SKM-1 (cell line): Measurements from ENCODE around the gene LGR4.

Source experiments
- DNase-seq: peaks from one replicate; lab custom pipeline; 2025; ENCODE audit not compliant: unreplicated experiment; lab: John Stamatoyannopoulos, UW

LGR4 gene

DNA sequence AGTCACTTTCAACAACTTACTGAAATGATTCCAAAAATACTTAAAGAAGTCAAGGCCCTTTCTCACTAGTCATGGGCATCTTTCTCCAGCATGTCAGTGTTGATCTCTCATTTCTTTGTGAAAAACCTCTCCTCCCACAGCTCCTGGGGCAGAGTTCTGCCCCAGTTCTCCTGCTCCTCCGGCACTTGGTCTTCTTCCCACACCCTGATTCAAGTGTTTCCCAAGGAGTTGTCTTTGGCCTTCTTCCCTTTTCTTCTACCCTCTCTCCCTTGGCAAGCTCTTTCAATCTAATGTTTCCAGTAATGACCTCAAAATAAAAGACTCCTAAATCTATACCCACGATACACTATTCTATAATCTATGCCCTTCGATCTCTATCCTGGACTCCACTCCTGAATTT is 67.5 kb downstream of the LGR4 start:
- DNase-seq = no peak

DNA sequence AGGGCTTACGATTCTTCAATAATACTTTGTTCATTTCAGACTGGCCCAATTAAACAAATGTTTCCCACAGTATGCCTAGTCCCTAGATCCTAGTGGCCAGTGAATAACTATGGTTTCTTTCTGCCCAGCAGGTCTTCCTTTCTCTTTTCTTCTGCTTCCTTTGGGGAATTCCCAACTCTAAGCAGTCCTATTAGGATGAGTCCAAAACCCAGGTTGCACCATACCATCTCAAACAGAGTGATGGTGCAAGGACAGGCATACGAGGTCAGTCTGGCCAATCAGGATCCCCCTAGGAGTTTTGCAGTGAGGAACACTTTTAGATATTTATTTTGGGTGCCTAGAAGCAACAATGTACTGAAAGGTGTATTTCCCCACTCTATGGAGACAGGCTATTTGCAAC is 68.2 kb downstream of the LGR4 start:
- no peak for DNase-seq

DNA sequence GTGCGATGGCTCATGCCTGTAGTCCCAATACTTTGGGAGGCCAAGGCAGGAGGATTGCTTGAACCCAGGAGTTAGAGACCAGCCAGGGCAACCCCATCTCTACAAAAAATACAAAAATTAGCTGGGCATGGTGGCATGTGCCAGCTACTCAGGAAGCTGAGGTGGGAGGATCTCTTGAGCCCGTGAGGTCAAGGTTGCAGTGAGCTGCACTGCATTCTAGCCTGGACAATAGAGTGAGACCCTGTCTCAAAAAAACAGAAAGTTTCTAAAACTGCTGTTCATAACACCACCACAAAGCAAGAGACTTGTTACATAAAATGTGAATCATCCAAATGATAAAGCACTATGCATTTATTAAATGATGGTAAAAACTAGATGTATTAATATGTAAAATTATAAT is 69.4 kb downstream of the LGR4 start:
- no peak for DNase-seq

DNA sequence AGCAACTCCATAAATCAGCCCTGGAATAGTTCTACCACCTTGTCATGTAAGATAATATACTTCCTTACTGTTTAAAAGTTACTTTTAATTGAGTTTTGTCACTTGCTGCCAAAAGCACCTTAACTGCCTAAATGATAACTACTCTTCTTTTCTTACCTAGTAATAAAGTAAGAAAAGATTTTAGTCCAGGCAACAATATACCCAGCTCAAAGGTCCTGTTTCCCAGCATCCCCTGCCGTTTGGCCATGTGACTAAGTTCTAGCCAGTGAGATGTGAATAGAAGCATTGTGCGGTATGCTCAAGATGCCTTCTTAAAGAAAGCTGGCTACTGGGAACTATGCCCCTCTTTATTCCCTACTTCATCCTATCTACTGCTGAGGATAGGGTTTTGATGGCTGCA is 70.1 kb downstream of the LGR4 start:
- DNase-seq = no peak

- no peak for DNase-seq
Measured at GRCh38 chr11:27401833-27402316, 70.7 kb downstream of the LGR4 start.

DNA sequence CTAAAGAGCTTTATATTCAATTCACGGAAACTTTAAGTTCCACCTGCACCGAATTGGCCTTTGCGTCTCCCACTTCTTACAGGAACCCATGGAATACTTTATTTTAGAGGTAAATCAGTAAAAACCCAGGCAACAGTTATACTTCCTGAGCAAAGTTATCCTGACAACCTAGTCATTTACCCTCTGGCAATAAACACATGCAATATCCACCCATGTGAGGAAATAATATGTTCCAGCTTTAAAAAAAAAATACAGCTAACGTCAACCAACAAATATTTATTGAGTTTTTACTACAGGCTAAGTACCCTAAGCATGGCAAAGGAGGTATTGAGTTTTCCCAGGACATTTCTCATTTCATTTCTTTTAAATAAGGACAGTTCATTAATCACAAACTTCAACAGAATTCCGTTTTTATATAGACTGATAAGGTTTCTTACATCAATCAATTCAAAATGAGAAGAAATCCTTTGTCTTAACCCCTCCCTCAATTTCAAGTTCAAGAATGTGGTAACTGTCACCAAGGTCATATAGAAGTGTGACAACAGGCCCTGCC is 71.2 kb downstream of the LGR4 start:
- no peak for DNase-seq

DNA sequence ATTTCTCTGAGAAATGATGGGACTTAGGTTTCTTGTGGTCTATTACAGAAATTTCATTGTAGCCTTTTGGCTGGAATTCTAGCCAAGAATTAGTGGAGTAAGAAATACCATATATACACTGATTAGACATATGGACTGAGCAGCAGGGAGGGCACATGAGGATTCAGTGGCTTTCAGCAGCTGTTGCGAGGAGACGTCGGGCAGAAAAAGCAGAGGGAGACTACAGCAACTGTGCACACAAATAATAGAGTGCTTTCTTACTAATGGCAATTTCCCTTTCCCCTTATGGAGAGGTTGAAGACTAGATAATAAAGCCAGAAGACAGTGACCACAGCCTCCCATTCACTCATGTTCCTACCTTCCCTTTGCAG is 74.2 kb downstream of the LGR4 start:
- no peak for DNase-seq

DNA sequence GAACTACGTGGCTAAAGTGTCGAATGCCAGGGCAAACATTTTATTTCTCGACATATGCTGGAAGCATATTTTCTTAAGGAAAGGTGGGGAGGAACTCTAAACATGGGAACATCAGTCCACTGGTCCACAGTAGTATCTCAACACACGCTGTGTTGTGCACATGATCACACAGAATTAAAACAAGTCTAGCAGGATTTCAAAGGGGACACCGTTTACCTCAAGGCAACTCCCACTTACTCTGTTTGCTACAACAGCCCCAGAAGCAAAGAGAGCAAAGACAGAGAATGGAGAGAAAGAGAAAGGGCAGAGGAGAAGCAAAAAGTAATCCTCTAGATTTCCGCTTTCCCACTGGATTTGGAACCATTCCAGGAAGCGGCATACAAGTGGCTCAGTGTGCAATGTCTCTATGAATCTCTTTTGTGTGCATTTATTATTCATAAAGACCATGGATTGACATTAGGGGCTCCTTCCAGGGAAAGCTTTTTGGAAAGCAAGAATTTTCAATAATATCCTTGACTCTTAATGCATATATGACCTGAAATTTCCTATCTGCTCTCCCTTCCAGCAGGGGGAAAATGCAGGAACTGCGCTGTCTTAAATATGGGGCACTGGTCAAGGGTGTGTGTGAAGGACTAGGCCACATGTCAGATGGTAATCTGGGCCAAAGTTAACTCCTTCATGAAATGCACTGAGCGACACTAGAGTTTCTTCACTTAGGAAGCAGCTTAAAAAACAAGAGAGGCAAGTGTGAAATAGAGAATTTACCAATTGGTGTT is 74.8 kb downstream of the LGR4 start:
- no peak for DNase-seq

- no peak for DNase-seq
Measured at GRCh38 chr11:27396259-27396839, 76.2 kb downstream of the LGR4 start.

GRCh38 chr11:27395556-27396258 is 76.9 kb downstream of the LGR4 start:
- no peak for DNase-seq

DNA sequence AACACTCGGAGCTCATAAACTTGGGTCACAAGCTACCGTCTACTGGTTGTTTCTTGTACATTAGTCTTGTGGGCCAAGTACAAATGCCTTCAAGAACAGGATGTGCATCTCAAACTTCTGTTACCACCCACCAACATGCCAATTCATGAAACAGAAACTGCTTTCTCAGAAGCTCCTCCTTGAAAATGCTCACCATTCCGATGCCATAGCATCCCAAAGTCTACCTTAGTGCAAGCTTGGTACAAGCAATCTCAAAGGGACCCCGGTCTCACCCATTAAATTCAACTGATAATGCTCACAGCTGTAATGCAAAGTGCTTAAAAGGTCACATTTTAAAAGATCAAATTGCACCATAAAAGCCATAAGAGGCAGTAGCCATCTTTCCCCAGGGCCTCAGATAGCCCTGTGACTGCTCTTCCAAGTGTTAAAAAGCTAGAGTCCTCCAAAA is 77.8 kb downstream of the LGR4 start:
- no peak for DNase-seq

- no peak for DNase-seq
Measured at GRCh38 chr11:27392278-27393114, 80.1 kb downstream of the LGR4 start.

DNA sequence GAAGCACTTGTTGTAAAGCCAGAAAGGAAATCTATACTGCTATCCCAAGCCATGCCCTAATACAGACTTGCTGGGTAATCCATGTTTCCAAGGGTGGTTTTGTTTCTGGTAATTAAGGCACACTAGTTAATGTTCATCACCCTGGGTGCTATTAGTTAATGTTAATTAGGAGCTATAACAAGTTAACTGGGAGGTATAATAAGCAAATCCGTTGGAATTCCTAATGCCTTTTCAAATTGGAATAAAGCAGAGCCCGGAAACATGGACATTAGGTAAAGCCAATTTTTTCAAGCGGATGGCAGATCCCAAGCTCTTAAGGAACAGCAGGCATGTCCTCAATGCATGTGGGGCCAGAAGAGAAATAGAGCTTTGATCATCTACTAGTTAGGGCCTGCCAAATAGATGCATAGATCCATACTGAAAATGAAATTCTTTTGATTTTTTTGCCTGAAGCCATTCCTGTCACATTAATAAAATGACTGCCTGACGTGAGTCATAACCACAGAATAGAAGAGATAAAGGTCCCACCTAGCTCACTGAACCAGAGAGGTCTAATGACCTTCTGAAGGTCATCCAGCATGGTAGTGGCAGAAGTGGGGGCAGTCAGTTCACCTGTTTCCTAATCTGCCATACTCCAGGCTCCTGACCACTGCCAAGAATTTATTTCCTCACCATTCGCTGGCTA is 81.1 kb downstream of the LGR4 start:
- no peak for DNase-seq

- DNase-seq = no peak
Measured at GRCh38 chr11:27390318-27391295, 82.0 kb downstream of the LGR4 start.

GRCh38 chr11:27388869-27389268 is 83.7 kb downstream of the LGR4 start:
- no peak for DNase-seq

GRCh38 chr11:27388001-27388400 is 84.6 kb downstream of the LGR4 start:
- DNase-seq = no peak

DNA sequence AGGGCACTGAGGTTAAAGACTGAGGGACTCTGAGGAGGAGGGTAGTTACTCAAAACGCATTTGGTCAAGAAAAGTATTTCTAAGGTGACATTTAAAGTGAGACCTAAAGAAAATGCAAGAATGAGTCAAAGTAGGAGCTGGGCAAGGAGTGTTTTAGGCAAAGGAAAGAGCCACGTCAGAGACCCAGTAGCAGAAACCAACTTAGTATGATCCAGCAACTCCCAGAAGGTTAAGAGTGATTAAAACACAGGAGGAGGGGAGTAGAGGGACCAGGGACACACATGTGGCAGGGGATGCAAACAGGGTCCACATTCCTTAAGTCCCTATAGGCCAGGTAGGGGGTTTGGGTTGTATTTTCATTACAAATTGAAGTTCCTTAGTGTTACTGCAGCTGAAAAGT is 85.2 kb downstream of the LGR4 start:
- DNase-seq = no peak

DNA sequence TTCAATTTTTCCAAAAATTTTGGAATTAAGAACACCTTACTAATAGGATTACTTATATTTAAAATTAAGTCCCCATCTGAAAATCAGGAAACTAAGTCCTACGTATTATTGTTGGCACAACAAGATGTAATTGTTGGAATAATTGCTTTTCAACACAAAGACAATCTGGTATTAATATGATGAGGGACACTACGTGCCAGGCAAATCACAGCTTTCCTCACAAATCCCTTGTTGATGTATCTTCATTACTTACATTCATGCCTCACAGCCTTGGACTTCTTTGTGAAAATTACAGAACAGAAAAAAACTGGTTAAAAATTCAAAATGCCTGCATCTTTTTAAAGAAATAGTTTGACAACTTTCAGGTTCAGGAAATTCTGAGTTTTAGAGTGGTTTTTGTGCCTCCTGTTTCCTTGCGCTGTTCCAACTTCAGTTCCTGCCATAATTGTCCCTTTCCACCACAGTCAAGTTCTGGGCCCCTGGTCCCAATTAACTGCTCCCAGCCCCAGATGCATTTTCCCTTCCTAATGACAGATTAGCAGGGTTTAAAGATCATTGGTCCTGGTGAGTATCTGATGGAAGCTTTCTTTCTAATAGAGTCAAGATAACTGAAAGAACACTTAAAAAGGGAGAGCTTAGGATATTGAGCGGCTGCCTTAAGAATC is 86.3 kb downstream of the LGR4 start:
- no peak for DNase-seq

- DNase-seq = no peak
Measured at GRCh38 chr11:27385245-27385644, 87.3 kb downstream of the LGR4 start.
